GM19468 (cell line): ENCODE measurements around the gene EXOC4.

Experiments used
- ATAC-seq: cut with Tn5 transposase; IDR thresholded peaks from one replicate; pipeline ENCODE4 v1.9.1; 2021; ENCODE audit warnings: mild to moderate bottlenecking, moderate library complexity, moderate number of reproducible peaks; ENCODE audit not compliant: unreplicated experiment; ENCODE audit errors: extremely low read depth

Gene EXOC4

DNA sequence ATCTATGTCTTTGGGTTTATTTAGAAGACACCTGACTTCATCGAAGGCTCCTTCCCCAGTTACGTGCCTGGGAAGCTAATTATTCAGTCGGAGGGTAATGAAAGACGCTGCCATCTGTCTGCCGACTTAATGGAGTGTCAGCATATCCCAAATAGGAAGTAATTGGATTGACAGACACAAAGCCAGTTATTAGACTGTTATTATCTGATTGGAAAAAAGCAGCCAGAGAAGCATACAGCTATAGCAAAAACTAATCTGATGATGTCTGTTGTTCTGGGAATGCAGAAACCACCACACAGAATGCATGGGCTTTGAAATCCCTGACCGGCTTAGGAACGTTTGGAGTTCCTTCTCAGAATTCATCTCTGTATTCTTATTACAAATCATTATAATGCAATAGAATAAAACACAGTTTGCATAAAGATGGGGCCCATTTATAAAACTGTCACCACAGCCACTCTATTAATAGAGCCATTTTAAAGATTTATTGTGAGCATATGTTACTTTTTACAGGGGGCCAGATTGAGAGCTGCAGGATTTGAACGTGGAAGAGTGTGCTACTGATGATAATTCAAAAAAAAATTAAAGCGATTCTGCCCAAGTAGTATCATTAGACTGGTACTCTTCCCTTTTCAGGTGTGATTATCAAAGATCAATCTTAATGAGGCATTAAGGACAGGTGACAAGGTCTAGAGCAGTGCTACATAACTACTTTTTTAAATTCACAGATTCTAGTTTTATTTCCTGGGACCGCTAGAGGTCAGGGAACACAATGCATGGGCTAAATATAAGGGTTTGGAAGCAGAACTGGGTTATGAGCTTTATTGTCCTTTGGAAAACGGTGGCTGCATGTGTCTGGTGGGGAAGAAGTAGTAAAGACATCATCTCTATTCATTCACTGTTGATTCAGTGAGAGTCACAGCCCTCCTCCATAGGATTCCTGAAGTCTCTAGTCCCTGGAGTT is 544.2 kb downstream of the EXOC4 start:
- ATAC-seq = no peak

DNA sequence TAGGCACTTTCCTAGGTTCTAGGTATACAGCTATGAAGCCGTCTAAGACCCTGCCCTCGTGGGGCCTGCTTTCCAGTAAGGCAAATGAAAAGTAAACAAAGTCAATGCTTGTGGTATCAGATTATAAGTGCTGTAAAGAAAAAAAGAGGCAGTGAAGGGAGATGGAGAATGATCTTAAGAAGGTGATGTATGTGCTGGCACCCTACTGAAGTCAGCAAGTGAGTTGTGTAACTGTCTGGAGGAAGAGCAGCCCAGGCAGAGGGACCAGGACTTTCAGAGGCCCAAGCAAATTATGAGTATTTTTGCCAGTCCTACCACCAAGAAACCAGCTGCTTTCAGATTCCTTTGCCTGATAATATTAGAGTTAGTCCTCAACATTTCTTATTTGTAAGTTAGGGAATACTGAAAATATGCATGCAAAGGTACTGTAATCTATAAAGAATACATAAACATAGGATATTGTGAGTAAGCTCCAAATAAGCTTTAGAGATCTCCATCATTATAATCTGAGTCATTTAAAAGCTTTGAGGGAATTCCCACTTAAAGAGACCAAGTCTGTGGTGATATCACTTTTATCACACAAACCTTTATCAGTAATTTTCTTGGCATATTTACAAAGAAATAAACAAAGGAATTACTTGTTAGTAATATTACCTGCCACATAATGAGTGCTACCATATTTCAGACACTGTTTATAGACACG is 545.1 kb downstream of the EXOC4 start:
- no peak for ATAC-seq

DNA sequence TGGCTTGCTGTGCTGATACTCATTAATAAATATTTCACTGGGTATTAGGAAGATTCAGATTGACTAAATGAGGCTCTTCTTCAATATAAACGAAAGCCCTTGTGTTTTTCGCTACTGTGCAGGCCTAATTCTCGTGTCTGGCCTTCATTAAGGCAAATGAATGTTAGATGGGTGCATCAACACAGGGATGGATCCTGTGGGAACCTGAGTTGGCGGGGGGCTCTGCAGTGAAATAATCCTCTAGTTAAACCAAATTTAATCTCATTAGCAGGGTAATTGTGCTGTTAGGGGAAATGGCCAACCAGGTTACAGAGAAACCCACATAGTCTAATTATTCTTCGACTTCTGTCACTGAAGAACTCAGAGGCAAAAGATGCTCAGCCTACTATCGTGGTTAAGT is 548.5 kb downstream of the EXOC4 start:
- no peak for ATAC-seq

DNA sequence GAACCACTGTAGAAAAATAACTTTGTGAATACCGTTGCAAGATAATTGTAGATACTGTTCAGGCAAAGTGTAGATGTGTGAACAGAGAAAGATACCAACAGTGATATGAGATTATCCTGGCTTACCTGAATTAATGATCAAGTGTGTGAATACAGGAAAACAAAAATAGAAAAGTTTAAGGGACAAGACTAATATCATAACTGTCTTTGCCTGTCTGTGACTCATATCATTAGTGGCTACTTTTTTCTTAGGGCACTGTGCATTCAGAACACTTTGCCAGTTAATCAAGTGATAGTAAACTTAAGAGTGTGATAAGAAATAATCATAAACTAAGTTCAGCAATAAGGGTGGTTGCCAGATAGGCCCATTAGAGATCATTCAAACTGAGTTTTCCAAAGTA is 551.2 kb downstream of the EXOC4 start:
- ATAC-seq = no peak

- ATAC-seq = no peak
Measured at GRCh38 chr7:133805426-133805825, 552.5 kb downstream of the EXOC4 start.

- ATAC-seq = no peak
Measured at GRCh38 chr7:133807624-133808492, 555.0 kb downstream of the EXOC4 start.

DNA sequence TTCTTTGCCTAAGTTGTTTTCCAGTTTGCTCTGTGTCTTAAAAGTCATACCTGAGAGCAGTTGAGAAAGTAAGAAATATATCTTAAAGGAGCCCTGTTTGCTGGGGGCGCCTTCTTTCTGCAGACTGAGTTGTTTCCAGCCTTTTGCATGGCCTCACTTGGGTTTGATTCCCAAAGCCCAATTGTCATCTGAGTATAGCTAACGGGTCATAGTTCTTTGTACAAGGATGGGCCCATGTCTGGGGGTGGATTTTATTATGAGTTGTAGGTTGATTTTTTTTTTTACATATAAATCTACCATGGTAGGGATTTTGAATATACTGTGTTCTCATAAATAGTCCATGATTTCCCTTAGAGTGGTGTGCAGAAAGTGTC is 555.6 kb downstream of the EXOC4 start:
- no peak for ATAC-seq

GRCh38 chr7:133812877-133813276 is 560.0 kb downstream of the EXOC4 start:
- ATAC-seq = no peak

GRCh38 chr7:133815611-133816210 is 562.8 kb downstream of the EXOC4 start:
- ATAC-seq = no peak

DNA sequence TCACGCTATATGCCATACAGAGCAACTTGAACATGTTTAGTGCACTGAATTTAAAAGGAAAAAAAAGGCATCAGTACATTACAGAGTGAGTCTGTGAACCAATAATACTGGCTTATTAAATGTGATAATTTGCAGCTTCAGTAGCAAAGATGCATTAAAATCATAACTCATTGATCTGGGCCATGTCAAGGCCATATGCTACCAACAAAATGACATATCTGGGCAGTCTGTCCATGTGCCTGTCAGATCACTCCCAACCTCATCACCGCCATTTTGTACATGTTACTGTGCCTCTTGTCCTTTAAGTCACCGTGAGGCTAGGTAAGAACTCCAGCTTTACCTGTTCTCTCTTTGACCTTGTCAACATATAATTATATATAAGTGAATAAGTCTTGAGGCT is 566.8 kb downstream of the EXOC4 start:
- ATAC-seq = no peak

DNA sequence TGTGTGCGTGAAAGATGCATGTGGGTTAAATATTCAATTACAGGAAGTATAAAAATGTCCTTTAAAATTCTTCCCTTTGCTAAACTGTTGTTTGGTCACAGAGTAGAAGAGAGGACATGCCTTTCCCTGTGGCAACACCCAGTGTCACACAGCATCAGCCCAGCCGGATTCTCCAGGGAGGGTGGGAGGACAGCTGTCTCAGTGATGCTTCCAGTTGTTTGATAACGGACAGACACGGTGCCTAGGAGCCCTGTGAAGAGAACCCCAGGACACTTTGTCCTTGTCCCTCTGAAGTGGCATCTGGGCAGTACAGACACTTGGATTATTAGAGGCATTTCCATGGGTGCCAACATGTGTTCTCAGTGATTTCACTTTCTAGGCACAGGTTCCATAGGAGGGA is 567.7 kb downstream of the EXOC4 start:
- no peak for ATAC-seq

GRCh38 chr7:133821171-133821570 is 568.3 kb downstream of the EXOC4 start:
- ATAC-seq = no peak

DNA sequence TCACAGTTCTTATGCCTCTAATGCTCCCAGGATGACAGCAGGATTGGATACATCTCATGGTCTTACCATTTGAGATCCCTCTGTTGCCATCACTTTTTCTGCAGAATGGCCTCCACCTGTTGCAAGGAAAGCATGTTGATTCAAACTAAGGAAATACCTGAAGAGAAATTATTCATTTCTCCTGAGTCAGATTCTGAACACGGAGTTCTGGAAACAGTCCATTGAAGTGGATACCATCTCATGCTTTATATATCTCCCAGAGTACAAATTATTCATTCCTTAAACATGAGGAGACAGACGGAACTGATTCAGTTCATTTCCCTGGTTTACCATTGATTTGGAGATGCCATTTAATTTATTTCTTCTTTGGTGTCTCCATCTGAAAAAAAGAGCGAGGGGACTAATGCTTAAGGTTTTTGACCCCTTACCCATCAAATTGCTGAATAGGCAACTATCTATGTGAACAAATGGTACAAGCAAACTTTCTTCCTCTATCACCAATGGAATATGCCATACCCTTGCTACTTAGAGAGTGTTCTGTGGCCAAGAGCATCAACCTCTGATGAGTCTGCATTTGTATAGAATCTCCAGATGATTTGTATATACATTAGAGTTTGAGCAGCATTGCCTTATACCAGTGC is 569.2 kb downstream of the EXOC4 start:
- ATAC-seq = no peak

GRCh38 chr7:133822868-133823552 is 570.1 kb downstream of the EXOC4 start:
- no peak for ATAC-seq

GRCh38 chr7:133824132-133824531 is 571.3 kb downstream of the EXOC4 start:
- no peak for ATAC-seq

DNA sequence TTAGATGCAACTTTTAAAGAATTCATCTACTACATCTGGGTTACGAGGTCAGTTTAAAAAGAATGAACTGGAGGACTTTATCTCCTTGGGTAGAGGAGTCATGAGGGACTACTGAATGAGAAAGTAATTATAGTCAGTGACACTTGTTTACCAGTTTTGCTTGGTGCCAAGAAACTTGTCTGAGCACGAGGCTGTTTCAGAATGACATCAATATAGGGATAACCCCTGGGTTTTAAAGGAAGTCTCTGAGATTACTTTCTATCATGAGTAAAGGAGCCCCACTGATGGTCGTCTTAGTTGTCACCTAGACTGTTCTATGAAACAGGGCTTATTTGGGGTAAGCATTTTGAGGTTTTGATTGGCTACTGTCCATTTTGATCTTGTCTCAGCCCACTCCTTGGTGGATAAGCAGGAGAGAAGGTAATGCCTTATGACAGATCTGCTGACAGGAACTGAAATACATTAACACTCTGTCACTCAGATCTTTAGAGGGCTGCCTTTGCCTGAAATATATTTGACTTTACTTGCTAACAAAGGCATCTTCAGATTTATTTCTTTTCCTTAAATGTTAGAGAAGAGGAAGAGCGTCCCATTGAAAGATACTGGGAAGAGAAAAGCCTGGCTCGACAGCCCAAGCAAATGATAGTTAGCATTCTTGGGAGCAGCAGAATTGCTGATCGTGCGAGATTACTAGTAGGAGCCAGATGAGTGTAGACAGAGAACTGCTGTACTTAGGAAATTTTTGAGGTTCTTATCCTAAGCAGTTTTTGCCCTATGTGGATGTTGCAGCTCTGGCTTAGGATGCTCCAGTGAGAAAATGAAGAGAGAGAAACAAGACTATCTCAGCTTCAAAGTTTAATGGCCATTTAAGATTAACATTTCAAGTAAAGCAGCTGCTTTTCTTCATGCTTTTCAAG is 575.1 kb downstream of the EXOC4 start:
- ATAC-seq = no peak

- ATAC-seq = no peak
Measured at GRCh38 chr7:133828906-133829305, 576.0 kb downstream of the EXOC4 start.

DNA sequence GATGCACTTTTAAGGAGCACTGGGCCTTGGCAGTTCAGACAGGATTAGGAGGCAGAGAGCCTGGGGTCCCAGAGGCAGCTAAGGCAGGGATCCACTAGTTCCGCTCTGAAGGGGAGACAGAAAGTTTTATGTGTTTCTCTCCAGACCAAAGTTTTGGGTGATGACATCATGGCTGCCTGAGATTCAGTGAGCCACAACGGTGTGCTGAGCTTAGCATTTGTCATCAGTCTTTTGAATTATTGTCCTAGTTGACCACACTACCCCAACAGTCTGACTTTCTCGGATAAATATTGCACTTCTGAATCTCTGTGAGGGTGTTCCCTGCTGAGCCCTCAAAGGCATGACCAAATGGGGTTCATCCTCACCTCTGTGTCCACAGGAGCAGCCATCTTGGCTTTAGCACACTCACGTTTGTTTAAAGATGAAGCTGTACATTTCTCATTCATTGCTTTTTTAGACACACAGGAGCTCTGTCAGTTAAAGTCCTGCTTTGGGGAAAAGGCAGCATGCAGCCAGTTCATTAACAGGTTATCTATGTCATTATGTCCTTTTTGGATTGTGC is 576.5 kb downstream of the EXOC4 start:
- no peak for ATAC-seq
